NCI-H1694 (cell line): ENCODE data around the gene RAB23.
"Not testable (repeated sequence)": the region's sequence is repeated elsewhere in the genome, so short reads cannot be mapped to it uniquely, and the experiment has no call there.

Source experiments
- DNase-seq: peaks from one replicate; lab custom pipeline; 2025; lab: John Stamatoyannopoulos, UW

Gene RAB23

DNA sequence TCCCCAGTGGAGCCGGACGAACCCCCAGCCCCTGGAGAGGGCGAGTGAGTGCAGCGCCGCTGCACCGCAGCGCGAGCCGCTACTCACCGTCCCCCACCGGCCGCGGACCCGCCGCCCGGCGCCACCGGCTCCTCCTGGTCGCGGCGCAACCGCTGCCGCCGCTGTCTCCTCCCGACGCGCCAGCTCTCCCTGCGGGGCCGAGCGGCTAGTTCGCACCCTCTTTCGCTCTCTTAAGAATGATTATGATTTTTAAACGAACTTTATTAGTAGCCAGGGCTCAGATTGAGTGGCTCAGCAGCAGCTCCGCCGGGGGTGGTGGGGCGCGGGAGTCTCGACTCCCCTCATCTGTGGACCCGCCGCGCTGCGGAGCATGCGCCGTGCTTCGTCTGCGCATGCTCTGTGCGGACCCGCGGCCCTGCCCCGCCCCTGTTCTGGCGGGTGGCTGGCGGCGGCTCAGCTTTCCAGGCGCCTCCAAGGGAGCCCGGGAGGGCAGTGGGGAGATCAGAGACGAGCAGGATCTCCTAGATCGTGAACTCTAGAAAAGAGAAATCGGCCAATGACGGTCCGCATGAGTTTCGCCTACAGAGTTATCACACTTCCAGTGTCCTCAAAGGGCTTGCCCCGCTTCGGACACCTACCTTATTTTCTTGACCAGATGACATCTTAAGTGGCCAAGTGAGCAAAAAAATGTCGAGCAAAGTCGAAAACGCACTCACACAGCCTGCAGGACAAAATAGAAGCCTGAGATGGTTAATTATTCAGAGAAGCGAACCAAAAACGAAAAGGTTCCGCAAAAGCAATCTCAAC is at the start of gene RAB23:
TSS of gene RAB23 (minus strand) at position 372 of the 807 bp plus-strand sequence. CDS start 11,927 bp downstream, outside the sequence.
- peak; percentile 18 for DNase-seq

DNA sequence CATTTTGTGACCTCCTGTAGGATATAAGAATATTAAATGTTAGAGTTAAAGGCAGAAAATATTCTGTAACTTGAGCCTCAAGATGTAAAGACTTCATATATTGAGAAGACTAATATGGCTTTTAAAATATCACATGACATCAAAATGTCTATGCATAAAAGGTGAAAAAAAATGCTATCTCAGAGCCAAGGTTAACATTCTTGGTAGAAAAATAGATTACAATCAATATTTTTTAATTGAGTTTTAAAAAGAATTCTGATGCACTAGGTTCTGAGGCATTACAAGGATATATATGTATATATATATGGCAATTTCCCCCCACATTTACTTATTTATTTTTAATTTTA is 46.2 kb upstream of the RAB23 start:
- no peak for DNase-seq

DNA sequence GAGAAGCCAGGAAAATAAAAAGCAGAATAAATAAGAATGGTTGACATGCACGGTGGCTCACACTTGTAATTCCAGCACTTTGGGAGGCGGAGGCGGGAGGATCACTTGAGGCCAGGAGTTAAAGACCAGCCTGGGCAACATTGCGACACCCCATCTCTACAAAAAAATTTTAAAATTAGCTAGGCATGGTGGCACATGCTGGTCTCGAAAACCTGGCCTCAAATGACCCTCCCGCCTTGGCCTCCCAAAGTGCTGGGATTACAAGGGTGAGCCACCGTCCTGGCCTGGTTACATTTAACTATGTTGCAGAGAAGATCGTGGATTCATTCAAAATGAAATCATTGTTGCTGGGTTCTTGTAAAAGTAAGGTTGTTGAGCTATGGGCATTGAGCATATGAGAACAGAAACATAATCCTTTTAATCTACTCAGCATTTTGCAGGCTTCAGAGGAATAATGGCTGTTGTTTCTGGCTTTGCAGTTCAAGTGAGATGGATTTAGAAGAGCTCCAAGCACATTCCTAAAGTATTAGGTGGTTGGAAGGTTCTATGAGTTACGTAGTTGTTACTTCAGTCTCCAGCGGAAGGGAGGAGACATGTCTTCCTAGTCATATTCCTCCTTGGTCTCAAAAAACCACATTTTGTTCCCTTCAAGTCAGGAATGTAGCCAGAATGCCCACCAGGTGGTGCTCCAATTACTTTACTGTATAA is 45.6 kb upstream of the RAB23 start:
- peak; percentile 69 for DNase-seq

DNA sequence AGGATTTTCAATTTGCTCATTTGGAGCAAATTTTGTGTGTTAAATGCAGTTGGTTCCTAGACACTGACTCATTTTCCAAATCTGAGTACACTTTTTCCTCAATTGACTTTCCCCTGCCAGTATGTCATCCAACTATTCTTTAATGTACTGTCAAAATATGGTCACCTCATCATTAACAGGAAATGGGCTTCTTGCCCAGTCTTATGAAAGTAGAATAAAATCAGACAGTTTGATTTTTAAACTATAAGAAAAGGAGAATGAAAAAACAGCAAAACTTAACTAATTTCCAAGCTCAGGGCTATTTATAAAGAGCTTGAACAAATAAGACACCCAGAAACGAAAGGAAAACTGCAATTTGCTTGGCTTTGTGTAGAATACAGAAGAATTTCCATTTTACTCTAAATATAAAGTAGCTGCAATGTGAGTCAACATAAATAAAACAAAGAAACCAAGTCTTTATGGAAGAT is 43.7 kb upstream of the RAB23 start:
- DNase-seq: no peak

DNA sequence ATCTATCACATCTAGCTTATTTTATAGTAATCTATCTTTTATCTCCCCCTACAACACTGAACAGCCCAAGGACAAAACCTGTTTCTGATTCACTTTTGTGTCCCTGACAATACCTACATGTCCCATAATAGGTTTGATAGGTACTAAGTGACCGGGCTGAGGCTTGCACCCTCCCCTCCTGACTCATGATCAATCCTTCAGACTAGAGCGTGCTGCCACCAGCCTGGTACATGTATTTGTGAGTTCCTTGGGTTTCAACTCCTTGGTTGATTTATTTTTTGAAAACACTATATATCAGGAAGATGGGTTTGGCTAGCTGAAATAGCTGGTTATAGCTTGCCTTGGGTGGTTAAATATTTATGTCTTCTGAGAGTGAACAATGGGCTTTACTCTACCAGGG is 41.6 kb upstream of the RAB23 start:
- no peak for DNase-seq

DNA sequence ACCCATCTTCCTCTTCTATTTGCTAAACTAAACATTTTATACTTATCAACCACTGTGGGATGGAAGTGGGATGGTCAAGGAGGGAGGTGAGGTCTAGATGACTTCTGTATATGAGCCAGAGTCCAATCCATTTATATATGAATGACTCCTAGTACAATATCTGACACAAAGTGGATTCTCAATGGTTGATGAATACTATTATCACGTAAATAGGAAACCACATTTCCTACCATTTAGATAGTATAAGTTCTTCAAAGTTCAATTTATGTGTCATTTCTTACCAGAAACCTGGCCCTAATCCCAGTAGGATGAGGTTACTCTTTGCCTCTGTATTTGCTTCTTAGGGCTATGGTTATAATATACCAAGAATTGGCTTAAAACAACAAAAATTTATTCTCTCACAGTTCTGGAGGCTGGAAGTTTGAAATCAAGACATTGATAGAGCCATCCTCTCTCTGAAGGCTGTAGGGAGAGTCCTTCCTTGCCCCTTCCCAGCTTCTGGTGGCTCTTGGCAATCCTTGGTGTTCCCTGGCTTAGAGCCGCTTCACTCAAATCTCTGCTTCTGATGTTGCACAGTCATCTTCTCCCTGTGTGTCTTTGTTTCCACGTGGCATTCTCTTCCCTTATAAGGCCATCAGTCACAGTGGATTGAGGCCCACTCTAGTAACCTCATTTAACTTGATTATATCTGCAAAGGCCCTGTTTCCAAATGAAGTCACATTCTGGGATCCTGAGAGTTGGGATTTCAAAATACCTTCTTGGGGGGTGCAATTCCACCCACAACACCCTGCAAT is 41.0 kb upstream of the RAB23 start:
- DNase-seq: no peak

DNA sequence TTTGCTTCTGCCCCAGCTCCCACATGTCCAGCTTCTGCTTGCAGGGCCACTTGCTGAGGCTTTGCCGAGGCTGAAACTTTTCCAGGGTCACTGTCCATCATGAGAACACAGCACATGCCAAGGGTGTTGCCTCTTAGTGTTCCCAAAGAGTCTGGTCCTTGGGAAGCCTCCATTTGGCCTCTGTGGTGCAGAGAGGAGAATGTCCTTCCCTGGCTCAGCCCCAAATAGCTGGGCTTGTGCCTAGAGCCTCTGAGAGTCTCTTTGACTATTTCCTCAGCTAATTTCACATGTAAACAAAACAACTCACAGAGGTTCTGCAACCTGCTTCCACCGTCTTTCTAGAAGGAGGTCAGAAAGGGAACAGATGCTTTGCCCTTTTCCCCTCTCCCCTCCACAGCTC is 40.4 kb upstream of the RAB23 start:
- DNase-seq: no peak

DNA sequence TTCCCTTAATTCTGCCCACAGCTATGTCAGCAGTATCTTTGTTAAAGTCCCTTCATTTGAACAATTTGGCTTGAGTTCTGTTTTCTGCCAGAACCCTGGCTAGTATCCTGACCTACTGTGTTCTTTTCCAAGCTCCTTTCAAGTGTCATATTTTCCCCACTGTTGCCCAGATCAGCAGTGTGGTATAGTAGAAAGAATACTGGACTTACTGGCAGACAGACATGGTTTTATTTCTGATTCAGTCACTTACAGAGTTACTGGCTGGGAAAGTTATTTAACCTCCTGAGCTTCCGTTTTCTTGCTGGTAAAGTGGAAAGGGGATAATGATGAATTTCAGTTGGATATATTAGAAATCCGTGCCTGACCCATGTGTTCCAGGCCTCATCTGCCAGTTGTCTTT is 39.8 kb upstream of the RAB23 start:
- DNase-seq: no peak

DNA sequence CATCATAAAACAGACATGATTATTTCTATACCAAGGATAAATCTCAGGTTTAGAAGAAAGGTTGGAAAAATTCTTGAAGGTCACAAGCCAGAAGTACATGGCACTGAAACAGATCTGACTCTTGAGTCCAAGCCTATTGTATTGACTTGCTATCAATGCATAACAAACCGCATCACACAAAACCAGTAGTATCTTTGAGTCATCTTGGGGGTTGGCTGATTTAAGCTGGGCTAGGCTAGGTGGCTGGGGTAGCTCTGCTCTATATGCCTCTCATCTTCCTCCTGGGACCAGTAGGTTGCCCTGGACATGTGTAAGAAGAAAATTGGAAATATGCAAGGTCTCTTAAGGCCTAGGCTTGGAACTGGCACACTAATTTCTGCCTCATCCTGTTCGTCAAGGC is 37.0 kb upstream of the RAB23 start:
- no peak for DNase-seq

DNA sequence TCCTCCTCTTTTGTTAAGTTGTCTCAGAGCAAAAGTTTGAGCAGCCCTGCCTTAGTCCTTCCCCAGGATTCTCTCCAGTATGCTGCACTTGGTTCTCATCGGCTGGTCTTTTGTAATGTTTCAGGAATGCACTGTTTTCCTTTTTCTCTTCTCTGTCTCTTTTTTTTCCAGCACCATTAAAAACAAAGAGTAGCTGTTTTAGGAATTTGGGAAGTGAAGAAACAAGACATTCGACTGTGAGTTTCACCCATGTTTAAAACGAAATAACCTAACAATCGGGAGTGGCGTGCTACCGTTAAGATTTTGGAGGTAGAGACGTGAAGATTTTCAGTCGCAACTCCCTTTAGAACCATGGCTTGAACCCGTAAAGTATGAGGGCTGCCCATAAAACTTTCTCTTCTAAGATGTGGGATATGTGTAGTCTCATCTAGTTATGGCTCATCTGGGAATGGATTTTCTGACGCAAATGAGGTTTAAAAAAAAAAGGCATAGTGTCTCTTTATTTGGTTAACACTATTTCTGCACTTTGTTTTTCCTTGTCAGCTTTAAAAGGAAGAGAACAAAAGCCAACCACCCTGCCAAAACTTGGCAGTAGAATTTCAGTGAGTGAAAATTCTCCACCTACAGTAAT is 35.9 kb upstream of the RAB23 start:
- no peak for DNase-seq

DNA sequence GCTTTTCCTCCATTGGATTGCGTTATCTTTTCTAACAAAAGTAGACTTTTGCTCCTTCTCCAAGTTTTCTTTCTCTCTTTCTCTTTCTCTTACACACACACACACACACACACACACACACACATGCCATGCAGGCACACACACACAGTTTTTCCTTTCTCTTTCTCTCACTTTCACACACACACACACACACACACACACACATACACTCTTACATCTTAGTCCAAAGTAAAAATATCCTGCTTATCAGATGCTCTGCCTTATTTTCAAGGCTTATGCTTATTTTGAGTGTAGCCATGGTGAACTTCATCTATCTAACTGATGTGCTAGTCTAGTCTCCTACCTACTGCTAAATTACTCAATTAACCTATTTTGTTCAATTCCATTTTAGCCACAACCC is 34.4 kb upstream of the RAB23 start:
- DNase-seq: no peak

DNA sequence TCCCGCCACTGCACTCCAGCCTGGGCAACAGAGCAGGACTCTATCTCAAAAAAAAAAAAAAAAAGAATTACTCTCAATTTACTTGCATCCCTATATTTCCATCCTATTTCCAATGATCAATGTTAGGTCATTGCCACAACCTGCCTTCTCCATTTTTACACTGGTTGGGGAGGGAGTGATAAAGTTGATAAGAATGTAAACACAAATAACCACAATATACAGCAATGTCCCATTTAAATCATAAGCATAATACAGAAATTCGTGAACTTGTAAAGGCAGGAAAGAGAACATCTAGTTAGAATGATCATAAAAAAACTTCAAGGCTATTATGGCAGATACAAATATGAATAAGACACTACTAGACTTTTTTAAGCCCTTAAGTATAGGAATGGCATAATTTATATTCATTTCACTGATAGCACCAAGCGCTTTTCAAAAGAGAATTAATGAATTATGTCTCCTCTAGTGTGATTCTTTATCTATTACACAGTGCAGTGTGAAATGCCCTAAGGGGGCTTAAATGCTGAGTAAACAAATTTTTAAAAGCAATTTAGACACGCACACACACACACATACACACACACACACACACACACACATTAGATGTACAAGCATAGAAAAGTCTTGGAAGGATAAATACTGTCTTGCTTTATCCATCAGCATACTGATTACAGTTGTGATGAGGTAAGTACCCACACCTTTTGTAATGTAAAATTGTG is 33.5 kb upstream of the RAB23 start:
- no peak for DNase-seq

DNA sequence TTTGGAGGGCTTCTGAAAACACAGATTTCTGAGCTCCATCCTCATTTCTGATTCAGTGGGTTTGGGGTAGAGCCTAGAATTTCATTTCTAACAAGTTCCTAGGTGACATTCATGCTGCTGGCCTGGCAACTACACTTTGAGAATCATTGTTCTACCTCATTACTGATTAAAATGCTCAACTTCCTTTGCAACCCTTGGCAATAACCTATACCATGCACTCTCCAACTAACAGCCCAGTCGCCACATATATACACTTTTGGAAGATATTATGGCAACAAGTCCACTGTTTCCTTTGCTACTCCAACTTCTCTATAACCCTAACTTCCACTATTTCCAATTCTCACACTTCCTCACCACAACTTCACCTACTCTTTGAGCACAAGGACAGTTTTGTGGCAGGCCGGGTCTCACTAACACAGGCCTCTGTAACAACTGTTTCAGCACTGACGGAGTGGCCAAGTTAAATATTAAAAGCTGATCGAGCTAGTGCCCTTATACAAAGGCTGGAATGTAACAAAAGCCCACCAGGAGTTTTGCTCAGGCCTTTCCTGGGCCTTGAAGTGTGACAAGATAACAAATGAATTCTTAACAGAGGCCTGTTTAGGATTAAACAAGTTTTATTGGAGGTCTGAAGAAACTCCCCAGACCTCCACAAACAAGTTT is 32.1 kb upstream of the RAB23 start:
- no peak for DNase-seq

DNA sequence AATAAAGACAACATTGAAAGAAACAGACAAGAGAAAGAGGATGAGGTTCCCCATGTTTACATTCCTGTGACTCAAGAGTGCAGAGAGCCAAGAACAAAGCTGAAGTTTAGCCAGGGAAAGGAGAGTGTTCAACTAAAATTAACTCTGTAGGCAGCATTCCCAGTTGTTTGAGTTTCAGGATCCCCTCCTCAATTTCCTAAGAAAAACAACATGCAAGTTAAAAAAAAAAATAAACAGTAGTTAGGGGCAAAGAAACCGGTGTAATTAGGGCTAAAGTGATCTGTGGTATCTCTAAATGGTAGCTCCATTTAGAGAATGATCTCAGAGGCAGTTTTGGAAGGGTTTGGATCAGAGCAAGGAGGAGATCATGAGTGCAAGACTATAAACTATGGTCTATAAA is 30.9 kb upstream of the RAB23 start:
- DNase-seq: no peak

DNA sequence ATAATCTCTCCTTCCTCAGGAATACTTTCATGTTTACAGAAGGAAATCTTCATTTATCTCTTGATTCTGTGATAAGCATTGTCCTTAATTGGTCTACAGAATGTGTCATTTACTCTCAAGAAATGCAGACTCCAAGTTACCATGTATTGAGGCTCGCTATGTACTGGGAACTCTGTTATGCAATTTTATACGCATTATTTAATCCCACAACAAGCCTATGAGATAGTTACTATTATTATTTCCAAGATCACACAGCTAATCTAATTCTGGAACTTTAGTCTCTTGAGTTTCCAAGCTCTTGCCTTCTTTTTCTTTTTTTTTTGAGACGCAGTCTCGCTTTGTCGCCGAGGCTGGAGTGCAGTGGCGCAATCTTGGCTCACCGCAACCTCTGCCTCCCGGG is 30.0 kb upstream of the RAB23 start:
- no peak for DNase-seq

DNA sequence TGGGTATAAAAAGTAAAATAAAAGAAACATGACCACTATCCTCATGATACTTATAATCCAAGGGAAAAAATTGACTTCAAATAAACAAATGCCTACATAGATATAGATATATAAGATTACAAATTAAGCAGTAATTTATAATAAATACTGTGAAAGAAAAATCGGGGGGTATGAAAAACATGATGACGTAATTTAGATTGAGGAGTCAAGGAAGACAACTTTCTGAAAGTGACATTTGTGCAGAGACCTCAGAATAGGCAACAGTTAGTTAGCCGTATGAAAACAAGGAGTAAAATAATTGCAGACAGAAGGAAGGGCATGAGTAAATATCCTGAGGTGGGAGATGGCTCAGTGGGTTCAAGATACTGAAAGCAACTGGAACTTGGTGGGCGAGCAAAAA is 28.2 kb upstream of the RAB23 start:
- DNase-seq: no peak

DNA sequence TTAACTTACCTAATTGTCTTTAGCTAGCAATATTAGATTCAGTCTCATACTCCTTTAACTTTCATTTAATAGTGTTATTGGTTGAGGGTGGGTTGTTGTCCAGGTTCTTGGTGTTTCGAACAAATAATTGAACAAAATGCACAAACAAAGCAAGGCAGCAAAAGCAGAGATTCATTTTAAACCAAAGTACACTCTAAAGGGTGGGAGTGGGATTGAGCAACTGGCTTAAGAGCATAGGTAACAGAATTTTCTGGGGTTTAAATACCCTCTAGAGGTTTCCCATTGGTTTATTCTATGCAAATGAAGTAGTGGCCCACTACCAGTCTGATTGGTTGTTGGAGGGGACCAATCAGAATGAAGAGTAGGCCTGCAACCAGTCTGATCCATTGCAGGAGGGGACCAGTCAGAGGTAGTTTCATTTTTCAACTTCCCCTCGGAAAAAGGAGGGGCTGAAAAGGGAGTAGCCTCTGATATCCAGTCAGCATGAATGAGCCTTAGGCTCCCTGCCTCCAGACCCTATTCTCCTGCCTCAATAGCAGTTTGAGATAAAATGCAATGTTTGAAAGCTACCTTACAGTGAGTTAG is 26.3 kb upstream of the RAB23 start:
- DNase-seq: no peak

DNA sequence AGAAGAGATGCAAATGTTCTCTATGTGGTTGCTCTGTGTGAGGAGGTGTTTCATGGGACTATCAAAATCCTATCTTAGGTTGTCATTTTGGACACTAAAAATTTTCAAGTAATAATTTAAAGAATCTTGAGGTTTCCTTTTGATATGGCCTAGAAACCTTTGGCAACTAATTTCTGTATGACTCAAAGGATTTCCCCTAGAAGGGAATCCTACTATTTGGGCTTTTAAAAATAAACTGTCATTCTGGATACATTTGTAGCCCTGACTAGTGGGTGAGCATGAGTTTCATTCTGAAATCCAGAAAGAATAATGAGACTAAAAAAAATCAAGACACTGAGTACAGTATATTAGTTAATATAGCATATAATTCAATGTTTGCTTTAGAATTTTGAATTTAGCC is 25.5 kb upstream of the RAB23 start:
- no peak for DNase-seq

DNA sequence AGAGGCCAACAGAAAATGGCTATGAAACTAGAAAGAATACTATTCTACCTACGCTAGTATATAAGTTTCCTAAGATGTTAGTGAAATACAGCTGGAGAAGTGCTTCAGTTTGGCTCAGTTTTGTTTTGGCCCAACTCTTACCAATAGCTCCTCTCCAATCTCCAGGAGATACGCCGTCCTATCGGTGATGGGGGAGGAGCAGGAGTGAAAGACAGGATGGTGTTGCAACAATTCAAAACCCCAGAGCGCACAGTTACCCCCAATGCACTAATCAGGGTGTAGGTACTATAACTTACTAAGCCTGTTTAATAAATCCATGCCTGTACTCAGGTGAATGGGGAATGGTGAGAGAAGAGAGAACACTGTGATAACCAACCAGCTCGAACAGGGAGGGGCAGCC is 24.2 kb upstream of the RAB23 start:
- DNase-seq: no peak

DNA sequence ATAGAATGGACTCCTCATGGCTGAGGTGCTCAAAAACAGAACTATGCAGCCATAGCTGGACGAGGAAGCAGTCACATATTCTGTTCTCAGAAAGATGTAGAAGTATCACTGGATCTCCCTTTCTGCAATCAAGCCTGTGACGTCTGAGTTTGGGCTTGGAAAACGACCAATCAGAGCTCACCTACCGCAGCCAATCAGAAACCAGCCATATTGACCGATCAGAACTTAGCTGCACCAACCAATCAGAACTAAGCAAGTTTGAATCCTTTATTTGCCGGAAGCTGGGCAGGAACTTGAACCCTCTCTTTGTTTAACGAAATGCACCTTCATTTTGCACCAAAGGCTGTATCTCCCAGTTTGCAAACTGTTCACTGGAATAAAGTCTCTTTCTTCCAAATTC is 21.8 kb upstream of the RAB23 start:
- no peak for DNase-seq

DNA sequence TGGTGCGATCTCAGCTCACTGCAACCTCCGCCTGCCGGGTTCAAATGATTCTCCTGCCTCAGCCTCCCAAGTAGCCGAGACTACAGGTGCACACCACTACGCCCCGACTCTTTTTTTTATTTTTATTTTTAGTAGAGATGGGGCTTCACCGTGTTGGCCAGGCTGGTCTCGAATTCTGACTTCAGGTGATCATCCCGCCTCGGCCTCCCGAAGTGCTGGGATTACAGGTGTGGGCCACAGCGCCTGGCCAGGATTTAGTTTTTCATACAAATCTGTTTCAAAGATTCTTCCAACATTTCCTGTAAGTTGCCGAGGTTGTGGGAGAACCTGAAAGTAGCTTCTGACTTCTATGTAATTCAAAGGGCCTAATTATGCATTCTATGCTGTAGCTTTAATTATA is 21.4 kb upstream of the RAB23 start:
- not testable (repeated sequence) for DNase-seq
